ENCODE data around the gene ARHGAP30.

ARHGAP30 gene

DNA sequence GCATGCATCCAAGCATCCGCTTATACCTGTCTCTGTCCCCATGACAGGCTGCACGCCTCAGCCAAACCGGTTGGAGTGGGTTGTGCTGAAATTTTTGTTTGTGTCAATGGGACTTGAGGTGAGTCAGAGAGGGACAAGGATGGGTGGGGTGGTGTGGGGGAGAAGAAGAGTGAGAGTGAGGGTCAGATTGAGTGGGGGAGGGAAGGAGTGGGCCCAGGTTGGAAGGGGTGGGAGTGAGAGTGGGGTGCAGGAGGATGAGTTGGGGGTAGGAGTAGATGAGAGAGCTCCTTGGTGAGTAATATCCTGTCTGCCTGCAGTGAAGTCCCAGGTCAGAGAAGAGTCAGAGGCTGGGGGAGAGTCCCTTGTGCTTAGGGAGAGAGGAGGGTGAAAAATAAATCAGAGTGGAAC, 22.9 kb upstream of the ARHGAP30 start:
- intact Hi-C loops (cut with DNase I) = no loop called here

GRCh38 chr1:161091796-161092507, 22.3 kb upstream of the ARHGAP30 start:
- peak in 1 of 10 donors; percentile 22 for DNase-seq
- intact Hi-C loops (cut with DNase I) = no loop called here

More for the DNA sequence above, 22.9 kb upstream of the ARHGAP30 start:
- no peak for DNase-seq

GRCh38 chr1:161091093-161091492, 21.4 kb upstream of the ARHGAP30 start:
- intact Hi-C loops (cut with DNase I) = no loop called here
- DNase-seq = no peak

DNA sequence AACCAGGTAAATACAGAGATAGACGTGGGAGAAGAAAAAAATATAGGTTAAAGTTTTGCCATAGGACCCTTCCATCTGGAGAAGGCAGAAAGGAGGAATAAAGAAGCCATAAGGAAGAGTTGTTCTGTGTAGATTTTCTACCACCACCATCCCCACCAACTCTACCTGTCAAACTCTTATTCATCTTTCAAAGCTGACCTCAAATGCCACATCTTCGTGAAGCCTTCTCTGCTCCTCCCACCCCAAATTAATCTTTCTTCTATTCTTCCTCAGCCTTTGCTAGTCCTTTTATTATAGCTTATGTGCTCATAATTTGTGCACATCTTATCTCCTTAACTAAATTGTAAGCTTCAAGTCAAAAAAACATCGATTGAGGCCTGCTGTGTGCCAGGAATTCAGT, 20.9 kb upstream of the ARHGAP30 start:
- DNase-seq = no peak
- intact Hi-C loops (cut with DNase I) = no loop called here

DNA sequence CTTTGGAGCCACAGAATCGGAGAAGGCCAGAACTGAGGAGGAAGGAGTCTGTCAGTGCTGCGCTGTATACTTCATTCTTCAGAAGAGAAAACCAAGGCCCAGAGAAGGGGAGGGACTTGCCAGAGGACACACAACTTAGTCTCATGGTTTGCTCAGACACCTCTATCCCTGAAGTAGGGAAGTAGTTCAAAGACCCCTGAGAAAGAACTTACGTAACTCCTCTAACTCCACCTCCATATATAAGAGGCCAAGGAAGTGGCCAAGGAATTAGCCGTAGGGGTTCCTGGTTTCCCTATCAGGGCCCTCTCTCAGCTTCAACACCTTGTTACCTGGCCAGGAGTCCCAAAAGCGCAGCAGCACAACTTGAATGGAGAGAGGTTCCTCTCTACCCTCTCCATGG, 20.2 kb upstream of the ARHGAP30 start:
- intact Hi-C loops (cut with DNase I) = no loop called here

GRCh38 chr1:161089251-161089924, 19.7 kb upstream of the ARHGAP30 start, which contains the start of gene NECTIN4:
TSS of gene NECTIN4 (minus strand) at chr1:161089558. CDS start at chr1:161089296, 262 bp downstream.
- intact Hi-C loops (cut with DNase I) = no loop called here

More for the DNA sequence above, 20.2 kb upstream of the ARHGAP30 start:
- DNase-seq = no peak

DNA sequence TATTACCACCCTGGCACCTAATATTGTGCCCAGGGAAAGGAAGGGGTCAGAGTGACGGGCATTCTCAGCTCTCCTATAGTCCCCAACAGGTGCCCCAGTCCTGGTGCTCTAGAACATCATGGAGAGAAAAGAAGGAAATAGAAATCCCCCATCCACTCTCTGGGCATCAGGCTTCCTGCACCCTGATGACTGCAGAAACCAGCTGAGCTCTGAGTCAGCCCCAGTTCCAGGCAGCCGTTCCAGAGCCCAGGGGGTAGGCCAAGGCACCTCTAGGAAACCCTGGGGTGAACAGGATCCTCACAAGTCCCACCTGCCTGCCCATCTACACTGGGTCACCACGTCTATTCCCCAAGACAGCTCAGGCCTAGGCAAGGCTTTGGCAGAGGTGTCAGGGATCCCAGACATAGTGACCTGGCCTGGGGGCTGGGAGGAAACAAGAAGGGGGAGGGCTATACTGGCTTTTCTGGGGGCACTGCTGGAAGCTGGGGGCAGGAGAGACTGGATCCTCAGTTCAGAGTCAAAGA, 19.0 kb upstream of the ARHGAP30 start:
- intact Hi-C loops (cut with DNase I) = no loop called here
- DNase-seq = no peak

More at GRCh38 chr1:161089251-161089924, 19.7 kb upstream of the ARHGAP30 start, which contains the start of gene NECTIN4:
- DNase-seq = peak in 1 of 10 donors; percentile 39

DNA sequence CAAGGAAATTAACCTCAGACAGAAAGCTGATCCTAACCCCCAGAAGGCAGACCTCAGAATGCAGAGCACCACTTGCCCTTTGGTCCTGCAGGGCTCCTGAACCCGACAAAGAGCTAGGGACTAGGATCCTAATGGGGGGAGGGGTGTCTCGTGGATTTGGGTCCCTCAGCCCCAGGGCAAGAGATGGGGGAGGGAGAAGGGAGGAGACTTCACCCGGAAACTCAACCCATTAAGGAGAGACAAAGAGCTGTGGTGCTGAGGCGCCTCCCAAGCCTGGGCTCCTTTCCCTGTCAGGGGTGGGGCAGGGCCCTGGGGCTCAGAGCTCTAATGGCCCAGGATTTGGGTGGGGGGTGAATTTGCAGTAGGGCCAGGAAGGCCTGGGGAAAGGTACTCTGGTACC, 16.8 kb upstream of the ARHGAP30 start:
- intact Hi-C loops (cut with DNase I) = no loop called here
- DNase-seq = no peak

DNA sequence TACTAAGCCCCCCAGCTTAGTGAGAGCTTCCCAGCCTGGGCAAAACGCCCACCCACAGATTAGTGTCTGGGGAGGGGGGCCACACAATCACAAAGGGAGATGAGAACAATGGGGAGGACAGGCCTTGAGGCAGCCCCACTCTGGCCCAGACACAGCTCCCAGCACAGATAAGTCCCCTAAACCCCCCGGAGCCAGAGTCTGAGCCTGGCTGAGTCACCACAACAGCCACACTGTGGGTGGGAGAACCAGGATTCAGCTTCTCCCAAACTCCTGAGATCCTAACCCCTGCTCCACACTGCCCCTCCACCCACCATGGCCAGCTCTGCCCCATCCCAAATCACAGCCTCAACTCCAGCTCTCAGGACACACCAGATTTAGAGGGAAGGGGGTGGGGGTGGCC, 15.5 kb upstream of the ARHGAP30 start:
- intact Hi-C loops (cut with DNase I) = no loop called here

GRCh38 chr1:161084597-161084988, 14.9 kb upstream of the ARHGAP30 start:
- intact Hi-C loops (cut with DNase I) = no loop called here

More for the DNA sequence above, 15.5 kb upstream of the ARHGAP30 start:
- peak in 1 of 10 donors; percentile 27 for DNase-seq

GRCh38 chr1:161083748-161084596, 14.3 kb upstream of the ARHGAP30 start:
- no peak for DNase-seq
- intact Hi-C loops (cut with DNase I) = no loop called here

More at GRCh38 chr1:161084597-161084988, 14.9 kb upstream of the ARHGAP30 start:
- peak in 1 of 10 donors; percentile 13 for DNase-seq

GRCh38 chr1:161082996-161083747, 13.5 kb upstream of the ARHGAP30 start:
- intact Hi-C loops (cut with DNase I) = no loop called here
- no peak for DNase-seq

DNA sequence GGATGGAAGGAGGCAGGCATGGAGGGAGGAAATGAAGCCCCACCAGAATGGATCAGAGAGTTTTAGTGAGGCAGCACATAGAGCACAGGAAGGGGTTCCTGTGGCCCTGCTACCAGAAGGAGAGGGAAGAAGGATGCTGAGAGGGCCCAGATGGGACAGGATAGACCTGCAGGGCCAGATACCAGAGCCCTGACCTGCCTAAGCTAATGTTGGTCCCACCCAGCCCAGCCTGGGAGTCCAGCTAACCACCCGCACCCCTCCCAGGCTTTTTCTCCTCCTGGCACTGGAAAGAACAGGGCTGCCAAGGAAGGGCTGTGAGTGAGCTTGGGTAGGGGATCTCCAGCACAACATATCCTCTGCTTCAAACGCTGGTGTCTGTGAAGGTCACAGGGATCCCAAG, 12.8 kb upstream of the ARHGAP30 start:
- intact Hi-C loops (cut with DNase I) = no loop called here
- no peak for DNase-seq

- DNase-seq = no peak
- intact Hi-C loops (cut with DNase I) = no loop called here
These were observed 11.8 kb upstream of the ARHGAP30 start for GRCh38 chr1:161081519-161081918.

GRCh38 chr1:161080441-161081405, 11.0 kb upstream of the ARHGAP30 start:
- intact Hi-C loops (cut with DNase I) = no loop called here

GRCh38 chr1:161079436-161080110, 9.9 kb upstream of the ARHGAP30 start:
- intact Hi-C loops (cut with DNase I) = no loop called here
- DNase-seq = peak in 1 of 10 donors; percentile 77

More at GRCh38 chr1:161080441-161081405, 11.0 kb upstream of the ARHGAP30 start:
- DNase-seq = no peak

- no peak for DNase-seq
- intact Hi-C loops (cut with DNase I) = no loop called here
These were observed 7.7 kb upstream of the ARHGAP30 start for GRCh38 chr1:161077426-161077825.

- no peak for DNase-seq
- intact Hi-C loops (cut with DNase I) = no loop called here
These were observed 6.7 kb upstream of the ARHGAP30 start for GRCh38 chr1:161076410-161076809.
